Endothelial cell of umbilical vein (primary cell): ENCODE data around the gene TAF4B. TPM values are rescaled to one million over a fixed set of nuclear protein-coding genes. Genes with fewer than 3 reads are reported as not detected.

Experiments
- BruUV-seq: library from RNA; stranded (reverse); fragments of 400-500 nt; replicated peaks from 2 replicates; lab custom pipeline; 2021; lab: Mats Ljungman, UMichigan
- CTCF ChIA-PET: fragments of 300-600, 350-600 bp; sonication (Branson Sonifier 250); formaldehyde crosslinking; loops from one replicate; lab custom pipeline; 2021; ENCODE audit warnings: antibody characterized with exemption, inconsistent platforms; lab: Charles Lee
- POLR2A ChIA-PET: fragments of 300-600, 350-600 bp; sonication (Branson Sonifier 250); formaldehyde crosslinking; loops from one replicate; lab custom pipeline; 2021; ENCODE audit warnings: antibody characterized with exemption, inconsistent platforms; lab: Charles Lee
- DNase-seq: peaks from one replicate; pipeline ENCODE4 v3.0.0-alpha.2; 2011; ENCODE audit warnings: low read depth, low spot score
- FAIRE-seq: peaks from 2 replicates; lab custom pipeline; 2011; peaks lifted over from hg19 to GRCh38; lab: Jason Lieb, UNC
- H2AFZ ChIP-seq: 2 replicates; pipeline ENCODE4 v1.6.0; 2012; ENCODE audit warnings: low read depth, low read length, control low read depth, inconsistent platforms
- H3K27ac ChIP-seq: 2 replicates; pipeline ENCODE4 v1.5.1; 2011; ENCODE audit warnings: low read depth, mild to moderate bottlenecking, control low read depth, low read length, moderate library complexity; ENCODE audit not compliant: insufficient read depth
- H3K27me3 ChIP-seq, 2 experiments: 2 replicates each; pipeline versions ENCODE4 v1.6.0 to v1.6.1; 2011; ENCODE audit warnings: low read length in 2 of 2, mixed read lengths in 1 of 2; ENCODE audit not compliant: control insufficient read depth in 2 of 2, insufficient read depth in 2 of 2
- H3K36me3 ChIP-seq, 2 experiments: 2 replicates in 1 of 2; 3 replicates in 1 of 2; pipeline ENCODE4 v1.5.1; 2011; ENCODE audit warnings: low read length in 2 of 2, mild to moderate bottlenecking in 1 of 2, moderate library complexity in 1 of 2; ENCODE audit not compliant: control insufficient read depth in 2 of 2, insufficient read depth in 2 of 2; ENCODE audit errors: extremely low read depth in 1 of 2
- H3K4me1 ChIP-seq: 3 replicates; pipeline ENCODE4 v1.5.1; 2011; ENCODE audit warnings: mild to moderate bottlenecking, low read length; ENCODE audit not compliant: control insufficient read depth, insufficient read depth; ENCODE audit errors: extremely low read depth
- H3K4me2 ChIP-seq: 2 replicates; pipeline ENCODE4 v1.6.1; 2011; ENCODE audit warnings: low read length, control low read depth, mixed read lengths; ENCODE audit not compliant: insufficient read depth
- H3K4me3 ChIP-seq, 3 experiments: fragments of 200-600 bp in 1 of 3; sonication (generic), shearing (Covaris generic) in 1 of 3; replicated peaks in 1 of 3; 2 replicates each; pipeline ENCODE4 v1.5.1; 2011 to 2016; ENCODE audit warnings: control low read depth in 3 of 3, low read length in 3 of 3, mild to moderate bottlenecking in 2 of 3, inconsistent platforms in 1 of 3, low read depth in 1 of 3, moderate library complexity in 1 of 3; ENCODE audit not compliant: insufficient read depth in 1 of 3
- H3K79me2 ChIP-seq: 2 replicates; pipeline ENCODE4 v1.6.0; 2012; ENCODE audit warnings: low read length, inconsistent platforms; ENCODE audit not compliant: control insufficient read depth, insufficient read depth
- H3K9ac ChIP-seq: replicated peaks from 2 replicates; pipeline ENCODE3; 2011; ENCODE audit warnings: low read length, control low read depth; ENCODE audit not compliant: insufficient read depth; ENCODE audit errors: extremely low read depth
- H3K9me1 ChIP-seq: replicated peaks from 3 replicates; pipeline ENCODE4 v1.6.0; 2011; ENCODE audit warnings: mild to moderate bottlenecking, low read length; ENCODE audit not compliant: control insufficient read depth, insufficient read depth; ENCODE audit errors: extremely low read depth
- H3K9me3 ChIP-seq: replicated peaks from 2 replicates; pipeline ENCODE4 v1.5.1; 2012; ENCODE audit warnings: low read length, inconsistent platforms; ENCODE audit not compliant: control insufficient read depth, insufficient read depth
- H4K20me1 ChIP-seq: replicated peaks from 2 replicates; pipeline ENCODE3; 2011; ENCODE audit warnings: mild to moderate bottlenecking, low read length; ENCODE audit not compliant: control insufficient read depth, insufficient read depth; ENCODE audit errors: extremely low read depth
- CTCF ChIP-seq, 2 donors: IDR thresholded peaks; 1 replicate in 1 of 2; 2 replicates in 1 of 2; pipeline ENCODE4 v1.5.1; 2011; ENCODE audit warnings: low read length in 2 of 2, mild to moderate bottlenecking in 2 of 2, moderate library complexity in 2 of 2, control low read depth in 1 of 2, inconsistent platforms in 1 of 2, low read depth in 1 of 2; ENCODE audit not compliant: insufficient read depth in 1 of 2; ENCODE audit errors: extremely low read depth in 1 of 2
- EZH2 ChIP-seq: IDR thresholded peaks from 2 replicates; pipeline ENCODE4 v1.6.1; 2012; ENCODE audit warnings: borderline replicate concordance, low read depth, mild to moderate bottlenecking, moderate library complexity, low read length, inconsistent platforms; ENCODE audit not compliant: severe bottlenecking
- FOS ChIP-seq: IDR thresholded peaks from 2 replicates; pipeline ENCODE4 v1.6.1; 2011; ENCODE audit warnings: mild to moderate bottlenecking, low read length, moderate library complexity, borderline replicate concordance; ENCODE audit not compliant: insufficient read depth
- GATA2 ChIP-seq: IDR thresholded peaks from 2 replicates; pipeline ENCODE4 v1.7.0; 2011; ENCODE audit warnings: low read depth, mild to moderate bottlenecking, moderate library complexity, mixed read lengths, low read length; ENCODE audit not compliant: insufficient read length, insufficient read depth
- JUN ChIP-seq: IDR thresholded peaks from 2 replicates; pipeline ENCODE4 v1.6.1; 2011; ENCODE audit warnings: borderline replicate concordance, low read depth; ENCODE audit not compliant: insufficient read length, insufficient read depth
- MAX ChIP-seq: IDR thresholded peaks from 2 replicates; pipeline ENCODE4 v1.6.1; 2011; ENCODE audit not compliant: insufficient read depth, insufficient read length
- MYC ChIP-seq: IDR thresholded peaks from one replicate; pipeline ENCODE4 v1.6.1; 2011; ENCODE audit warnings: mild to moderate bottlenecking, low read depth, low read length
- POLR2A ChIP-seq: IDR thresholded peaks from 2 replicates; pipeline ENCODE4 v1.6.1; 2012; ENCODE audit warnings: low read depth, mild to moderate bottlenecking, control low read depth, low read length
- POLR2AphosphoS5 ChIP-seq: IDR thresholded peaks from 2 replicates; pipeline ENCODE4 v1.6.1; 2012; ENCODE audit warnings: low read depth, mild to moderate bottlenecking, control low read depth, low read length, moderate library complexity; ENCODE audit not compliant: insufficient read depth
- dilution Hi-C: fragments of 300-500 bp; cut with MboI; formaldehyde crosslinking; loops from one replicate; pipeline ENCODE4 v1.15.0; 2019; ENCODE audit warnings: low sequenced_read_pairs; ENCODE audit not compliant: extremely low pct_ligation_motif_present
- intact Hi-C: fragments of 100-400 bp; cut with micrococcal nuclease; formaldehyde crosslinking; loops from one replicate; pipeline ENCODE4 v1.10.0; 2022
- polyA plus RNA-seq, 4 experiments: library from polyadenylated mRNA; depleted of rRNA in 3 of 4; stranded (reverse) in 3 of 4; unstranded in 1 of 4; fragments of >200 nt; gene quantifications; 2 replicates each; pipeline versions ENCODE4 v1.2.1 to v1.2.3, GENCODE V29; 2011 to 2012; ENCODE audit warnings: missing spikeins in 1 of 4
- total RNA-seq: library from RNA; stranded (reverse); gene quantifications from 2 replicates; pipeline ENCODE4 v1.2.3, GENCODE V29; 2021

Gene TAF4B
- total and polyA plus RNA-seq, 2 donors (not counting 3 experiments of a cell fraction or from before 2014, with no cell fraction given) = 0.47 to 2.0 TPM

- no peak for DNase-seq
- H3K9ac ChIP-seq = no peak overlapping the region
- no peaks in the 10 kb centered on the region for H4K20me1 ChIP-seq
- no peak for TF ChIP-seq CTCF (IDR thresholded peaks at IDR 0.05; ENCODE audit: extremely low read depth in 1 of 2, insufficient read depth in 1 of 2, low read depth in 1 of 2, low read length in 2 of 2)
- no peak for TF ChIP-seq MYC
- no peak for TF ChIP-seq GATA2
- TF ChIP-seq POLR2AphosphoS5 = no peak
- no peak for TF ChIP-seq JUN
- TF ChIP-seq EZH2 = no peak
- no peak for TF ChIP-seq FOS
- no peak for TF ChIP-seq MAX
- no peak for TF ChIP-seq POLR2A
- FAIRE-seq = no peak
- no peak overlapping the region for H3K4me2 ChIP-seq
- BruUV-seq = no TSS peak
- POLR2A ChIA-PET = no interaction called here
- dilution Hi-C loops (no loop called here), intact Hi-C loops (no loop called here)
- H3K9me3 ChIP-seq = no peaks in the 10 kb centered on the region
- H3K36me3 ChIP-seq = no peaks in the 10 kb centered on the region
- H3K4me3 ChIP-seq = no peak overlapping the region
- H3K27ac ChIP-seq = no peak overlapping the region
- CTCF ChIA-PET = no interaction called here
- no peaks in the 10 kb centered on the region for H3K4me1 ChIP-seq
- H2AFZ ChIP-seq = no peak overlapping the region
- no peaks in the 10 kb centered on the region for H3K9me1 ChIP-seq
- no peaks in the 10 kb centered on the region for H3K79me2 ChIP-seq
- no peaks in the 10 kb centered on the region for H3K27me3 ChIP-seq
Observed at GRCh38 chr18:26287644-26288043, 61.4 kb downstream of the TAF4B start.
